ENCODE measurements around the gene PLD3. TPM values are rescaled to one million over a fixed set of nuclear protein-coding genes. Genes with fewer than 3 reads are reported as not detected.
"Not testable (repeated sequence)": the region's sequence is repeated elsewhere in the genome, so short reads cannot be mapped to it uniquely, and the experiment has no call there.

PLD3 gene
- total RNA-seq, 1 donor from 2014 or later = 208 TPM

GRCh38 chr19:40397568-40397906, 49.0 kb downstream of the PLD3 start:
- Mint-ChIP-seq H3K9me3 (no peaks in the 10 kb centered on the region), H3K27me3 (ENCODE audit: low read depth) (no peaks in the 10 kb centered on the region), H3K4me3 (no peak overlapping the region)

GRCh38 chr19:40398417-40399131, 50.1 kb downstream of the PLD3 start:
- Mint-ChIP-seq H3K9me3 (no peaks in the 10 kb centered on the region), H3K36me3 (ENCODE audit: low read depth) (no peaks in the 10 kb centered on the region), H3K4me3 (no peak overlapping the region), H3K27ac (ENCODE audit: unreplicated experiment) (no peak overlapping the region), H3K27me3 (ENCODE audit: low read depth) (no peaks in the 10 kb centered on the region), H3K4me1 (peaks cover 14% of the 10 kb centered on the region)
- DNase-seq (ENCODE audit: low read depth, low spot score) = no peak
- no peak for TF ChIP-seq CTCF (conservative IDR thresholded peaks at IDR 0.05)

More at GRCh38 chr19:40397568-40397906, 49.0 kb downstream of the PLD3 start:
- DNase-seq (ENCODE audit: low read depth, low spot score) = no peak
- no peaks in the 10 kb centered on the region for H3K36me3 Mint-ChIP-seq (ENCODE audit: low read depth)
- H3K4me1 Mint-ChIP-seq = peaks cover 8% of the 10 kb centered on the region
- TF ChIP-seq CTCF (conservative IDR thresholded peaks at IDR 0.05) = no peak
- H3K27ac Mint-ChIP-seq (ENCODE audit: unreplicated experiment) = no peak overlapping the region

GRCh38 chr19:40400559-40400958, 52.1 kb downstream of the PLD3 start:
- no peak for DNase-seq (ENCODE audit: low read depth, low spot score)
- Mint-ChIP-seq H3K27ac (ENCODE audit: unreplicated experiment) (no peak overlapping the region), H3K4me3 (no peak overlapping the region), H3K36me3 (ENCODE audit: low read depth) (no peaks in the 10 kb centered on the region), H3K27me3 (ENCODE audit: low read depth) (no peaks in the 10 kb centered on the region), H3K4me1 (peaks cover 28% of the 10 kb centered on the region), H3K9me3 (no peaks in the 10 kb centered on the region)
- no peak for TF ChIP-seq CTCF (conservative IDR thresholded peaks at IDR 0.05)

GRCh38 chr19:40403262-40403984, 54.9 kb downstream of the PLD3 start:
- H3K27me3 Mint-ChIP-seq (ENCODE audit: low read depth) = no peaks in the 10 kb centered on the region
- no peak overlapping the region for H3K27ac Mint-ChIP-seq (ENCODE audit: unreplicated experiment)
- no peaks in the 10 kb centered on the region for H3K9me3 Mint-ChIP-seq
- peak; percentile 24 for TF ChIP-seq CTCF (conservative IDR thresholded peaks at IDR 0.05)
- H3K4me3 Mint-ChIP-seq = peak overlapping the region; percentile 93
- H3K4me1 Mint-ChIP-seq = peaks cover 28% of the 10 kb centered on the region
- DNase-seq (ENCODE audit: low read depth, low spot score) = peak; percentile 96
- no peaks in the 10 kb centered on the region for H3K36me3 Mint-ChIP-seq (ENCODE audit: low read depth)

- H3K27ac Mint-ChIP-seq (ENCODE audit: unreplicated experiment) = no peak overlapping the region
- H3K36me3 Mint-ChIP-seq (ENCODE audit: low read depth) = no peaks in the 10 kb centered on the region
- no peaks in the 10 kb centered on the region for H3K27me3 Mint-ChIP-seq (ENCODE audit: low read depth)
- H3K9me3 Mint-ChIP-seq = no peaks in the 10 kb centered on the region
- TF ChIP-seq CTCF (conservative IDR thresholded peaks at IDR 0.05) = no peak
- peaks cover 27% of the 10 kb centered on the region for H3K4me1 Mint-ChIP-seq
- H3K4me3 Mint-ChIP-seq = no peak overlapping the region
- no peak for DNase-seq (ENCODE audit: low read depth, low spot score)
These were observed 59.5 kb downstream of the PLD3 start for GRCh38 chr19:40407714-40408597.

- H3K27ac Mint-ChIP-seq (ENCODE audit: unreplicated experiment); DNase-seq (ENCODE audit: low read depth, low spot score); H3K4me3 Mint-ChIP-seq; H3K36me3 Mint-ChIP-seq (ENCODE audit: low read depth); H3K9me3 Mint-ChIP-seq; H3K27me3 Mint-ChIP-seq (ENCODE audit: low read depth): not testable (repeated sequence)
- peaks cover 22% of the 10 kb centered on the region for H3K4me1 Mint-ChIP-seq
These were observed 60.1 kb downstream of the PLD3 start for GRCh38 chr19:40408598-40408925.
